ENCODE data around the gene VPREB1. TPM values are rescaled to one million over a fixed set of nuclear protein-coding genes. Genes with fewer than 3 reads are reported as not detected.

VPREB1 gene, protein sequence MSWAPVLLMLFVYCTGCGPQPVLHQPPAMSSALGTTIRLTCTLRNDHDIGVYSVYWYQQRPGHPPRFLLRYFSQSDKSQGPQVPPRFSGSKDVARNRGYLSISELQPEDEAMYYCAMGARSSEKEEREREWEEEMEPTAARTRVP
- total RNA-seq = not detected in 2 replicates

GRCh38 chr22:22244316-22245250, at the start of gene VPREB1:
Gene VPREB1, plus strand, starts transcription at chr22:22244786. Its CDS starts 28 bp downstream, at chr22:22244814.
- intact Hi-C loops (cut with micrococcal nuclease) = no loop called here
- DNase-seq = no peak
- peaks cover 6% of the 10 kb centered on the region for H3K27me3 Mint-ChIP-seq
- H3K4me3 Mint-ChIP-seq = no peak within 1 kb of the TSS
- H3K9me3 Mint-ChIP-seq = no peaks in the 10 kb centered on the region
- no peak within 1 kb of the TSS for H3K27ac Mint-ChIP-seq
- no peaks in the 10 kb centered on the region for H3K36me3 Mint-ChIP-seq (ENCODE audit: low read depth)
- H3K4me1 Mint-ChIP-seq = peaks cover 18% of the 10 kb centered on the region

DNA sequence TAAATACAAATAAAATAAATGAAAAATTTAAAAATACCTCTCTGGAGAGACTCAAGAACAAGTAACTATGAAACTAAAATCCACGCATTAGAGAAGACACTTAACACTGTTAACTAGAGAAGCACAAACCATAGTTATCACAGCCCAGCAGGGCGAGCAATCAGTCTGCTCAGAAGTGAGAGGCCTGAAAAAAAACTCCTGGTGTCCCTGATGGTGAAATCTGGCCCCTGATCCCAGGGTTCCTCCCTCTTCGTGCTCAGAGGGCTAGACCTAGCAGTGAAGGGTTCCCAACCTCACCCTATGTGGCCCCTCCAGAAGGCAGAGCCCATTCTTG, 49.7 kb upstream of the VPREB1 start:
- intact Hi-C loops (cut with micrococcal nuclease) = loop anchor here (1.0 kb wide), 1 partner anchor 39 kb away; no protein-coding TSS in a partner anchor
- no peak overlapping the region for H3K4me3 Mint-ChIP-seq
- H3K4me1 Mint-ChIP-seq = no peaks in the 10 kb centered on the region
- peaks cover 30% of the 10 kb centered on the region for H3K27me3 Mint-ChIP-seq
- no peaks in the 10 kb centered on the region for H3K9me3 Mint-ChIP-seq
- no peak for DNase-seq
- no peak overlapping the region for H3K27ac Mint-ChIP-seq
- H3K36me3 Mint-ChIP-seq (ENCODE audit: low read depth) = no peaks in the 10 kb centered on the region

DNA sequence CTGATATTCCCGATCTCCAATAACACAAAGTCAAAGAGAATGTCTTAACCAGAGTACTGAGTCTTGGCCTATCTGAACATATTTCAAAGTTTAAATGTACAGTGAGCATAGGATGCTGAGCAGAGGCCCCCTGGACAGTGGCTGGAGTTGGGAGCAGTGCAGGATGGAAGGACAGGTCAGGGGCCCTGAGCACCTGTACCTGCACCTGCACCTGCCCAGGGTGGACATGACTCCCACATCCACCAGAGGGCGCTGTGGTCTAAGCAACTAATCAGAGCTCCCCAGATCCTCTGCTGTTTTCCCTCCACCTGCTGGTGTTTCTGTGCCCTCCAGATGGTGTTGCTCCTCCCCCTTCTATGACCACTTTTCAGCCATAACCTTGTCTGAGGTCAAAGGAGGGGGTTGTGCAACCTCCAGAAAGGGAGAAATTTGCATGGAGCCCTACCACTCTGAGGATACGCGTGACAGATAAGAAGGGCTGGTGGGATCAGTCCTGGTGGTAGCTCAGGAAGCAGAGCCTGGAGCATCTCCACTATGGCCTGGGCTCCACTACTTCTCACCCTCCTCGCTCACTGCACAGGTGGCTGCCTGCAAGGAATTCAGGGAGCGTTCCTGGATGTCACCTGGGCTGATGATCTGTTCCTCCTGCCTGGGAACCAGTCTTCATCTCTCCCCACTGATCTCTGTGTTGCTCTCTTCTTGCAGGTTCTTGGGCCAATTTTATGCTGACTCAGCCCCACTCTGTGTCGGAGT, 49.1 kb upstream of the VPREB1 start:
- H3K36me3 Mint-ChIP-seq (ENCODE audit: low read depth) = no peaks in the 10 kb centered on the region

GRCh38 chr22:22196018-22196533, 48.5 kb upstream of the VPREB1 start:
- intact Hi-C loops (cut with micrococcal nuclease) = no loop called here
- peaks cover 3% of the 10 kb centered on the region for H3K4me1 Mint-ChIP-seq
- H3K27ac Mint-ChIP-seq = no peak overlapping the region
- no peaks in the 10 kb centered on the region for H3K9me3 Mint-ChIP-seq
- H3K36me3 Mint-ChIP-seq (ENCODE audit: low read depth) = no peaks in the 10 kb centered on the region
- no peak for DNase-seq
- no peak overlapping the region for H3K4me3 Mint-ChIP-seq
- peaks cover 20% of the 10 kb centered on the region for H3K27me3 Mint-ChIP-seq

More for the DNA sequence above, 49.1 kb upstream of the VPREB1 start:
- H3K27ac Mint-ChIP-seq = no peak overlapping the region
- intact Hi-C loops (cut with micrococcal nuclease) = loop anchor here (1.0 kb wide), 1 partner anchor 39 kb away; no protein-coding TSS in a partner anchor
- no peak overlapping the region for H3K4me3 Mint-ChIP-seq
- no peaks in the 10 kb centered on the region for H3K9me3 Mint-ChIP-seq
- peaks cover 26% of the 10 kb centered on the region for H3K27me3 Mint-ChIP-seq
- H3K4me1 Mint-ChIP-seq = no peaks in the 10 kb centered on the region
- DNase-seq = peak; percentile 93

GRCh38 chr22:22196833-22197477, 47.6 kb upstream of the VPREB1 start:
- H3K27ac Mint-ChIP-seq = no peak overlapping the region
- H3K36me3 Mint-ChIP-seq (ENCODE audit: low read depth) = no peaks in the 10 kb centered on the region
- peaks cover 3% of the 10 kb centered on the region for H3K4me1 Mint-ChIP-seq
- no peaks in the 10 kb centered on the region for H3K9me3 Mint-ChIP-seq
- peaks cover 13% of the 10 kb centered on the region for H3K27me3 Mint-ChIP-seq
- intact Hi-C loops (cut with micrococcal nuclease) = no loop called here
- DNase-seq = no peak
- no peak overlapping the region for H3K4me3 Mint-ChIP-seq

DNA sequence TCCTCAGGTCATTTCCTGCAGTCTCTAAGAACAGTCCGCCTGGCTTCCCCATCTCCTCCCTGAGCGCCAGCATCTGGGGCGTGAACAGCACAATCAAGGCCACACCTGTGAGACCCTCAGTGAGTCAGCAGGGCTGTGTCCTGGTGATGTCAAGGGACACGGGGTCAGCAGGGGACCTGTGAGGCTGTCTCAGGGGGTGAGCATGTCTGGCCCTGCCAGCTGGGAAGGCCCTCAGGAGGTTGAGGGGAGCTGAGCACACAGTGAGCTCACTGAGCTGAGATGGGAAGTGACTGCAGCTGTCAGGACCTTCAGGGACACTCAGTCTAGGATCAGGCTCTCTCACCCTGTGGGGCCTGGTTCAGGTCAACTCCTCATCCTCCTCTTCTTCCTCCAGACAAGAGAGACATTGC, 46.6 kb upstream of the VPREB1 start:
- H3K4me1 Mint-ChIP-seq = peaks cover 3% of the 10 kb centered on the region
- peaks cover 8% of the 10 kb centered on the region for H3K27me3 Mint-ChIP-seq
- H3K27ac Mint-ChIP-seq = no peak overlapping the region
- H3K9me3 Mint-ChIP-seq = no peaks in the 10 kb centered on the region
- H3K4me3 Mint-ChIP-seq = no peak overlapping the region
- H3K36me3 Mint-ChIP-seq (ENCODE audit: low read depth) = no peaks in the 10 kb centered on the region
- peak; percentile 56 for DNase-seq
- intact Hi-C loops (cut with micrococcal nuclease) = no loop called here

- Mint-ChIP-seq H3K36me3 (ENCODE audit: low read depth) (no peaks in the 10 kb centered on the region), H3K27ac (no peak overlapping the region), H3K4me3 (no peak overlapping the region), H3K4me1 (peaks cover 3% of the 10 kb centered on the region), H3K27me3 (peaks cover 8% of the 10 kb centered on the region), H3K9me3 (no peaks in the 10 kb centered on the region)
- no peak for DNase-seq
- intact Hi-C loops (cut with micrococcal nuclease) = no loop called here
Observed at GRCh38 chr22:22198751-22199150, 45.8 kb upstream of the VPREB1 start.

DNA sequence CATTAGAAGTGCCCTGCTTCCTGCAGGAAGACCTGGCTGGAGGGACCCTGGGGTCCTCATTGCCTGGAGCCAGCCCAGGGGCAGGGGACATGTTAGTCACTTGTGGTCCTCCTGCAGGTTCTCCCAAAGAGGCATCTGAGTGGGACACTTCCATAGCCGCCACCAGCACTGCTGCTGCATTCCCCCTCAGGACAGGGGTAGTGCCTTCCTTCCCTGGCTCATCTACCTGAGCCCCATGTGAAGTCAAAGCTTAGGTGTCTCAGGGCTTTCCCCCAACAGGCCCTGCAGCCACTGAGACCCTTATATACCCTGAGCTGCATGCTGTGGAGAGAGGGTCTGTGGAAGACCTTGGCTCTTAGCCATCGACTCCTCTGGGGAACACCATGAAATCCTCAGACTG, 45.0 kb upstream of the VPREB1 start:
- Mint-ChIP-seq H3K27ac (no peak overlapping the region), H3K4me3 (no peak overlapping the region), H3K36me3 (ENCODE audit: low read depth) (no peaks in the 10 kb centered on the region), H3K4me1 (peaks cover 3% of the 10 kb centered on the region), H3K9me3 (no peaks in the 10 kb centered on the region), H3K27me3 (peaks cover 8% of the 10 kb centered on the region)
- DNase-seq = peak; percentile 52
- intact Hi-C loops (cut with micrococcal nuclease) = no loop called here

- H3K27me3 Mint-ChIP-seq = peaks cover 9% of the 10 kb centered on the region
- H3K9me3 Mint-ChIP-seq = no peaks in the 10 kb centered on the region
- no peak overlapping the region for H3K27ac Mint-ChIP-seq
- no peak for DNase-seq
- H3K4me3 Mint-ChIP-seq = no peak overlapping the region
- intact Hi-C loops (cut with micrococcal nuclease) = no loop called here
- peaks cover 3% of the 10 kb centered on the region for H3K4me1 Mint-ChIP-seq
- H3K36me3 Mint-ChIP-seq (ENCODE audit: low read depth) = no peaks in the 10 kb centered on the region
Observed at GRCh38 chr22:22200569-22201184, 43.9 kb upstream of the VPREB1 start.

DNA sequence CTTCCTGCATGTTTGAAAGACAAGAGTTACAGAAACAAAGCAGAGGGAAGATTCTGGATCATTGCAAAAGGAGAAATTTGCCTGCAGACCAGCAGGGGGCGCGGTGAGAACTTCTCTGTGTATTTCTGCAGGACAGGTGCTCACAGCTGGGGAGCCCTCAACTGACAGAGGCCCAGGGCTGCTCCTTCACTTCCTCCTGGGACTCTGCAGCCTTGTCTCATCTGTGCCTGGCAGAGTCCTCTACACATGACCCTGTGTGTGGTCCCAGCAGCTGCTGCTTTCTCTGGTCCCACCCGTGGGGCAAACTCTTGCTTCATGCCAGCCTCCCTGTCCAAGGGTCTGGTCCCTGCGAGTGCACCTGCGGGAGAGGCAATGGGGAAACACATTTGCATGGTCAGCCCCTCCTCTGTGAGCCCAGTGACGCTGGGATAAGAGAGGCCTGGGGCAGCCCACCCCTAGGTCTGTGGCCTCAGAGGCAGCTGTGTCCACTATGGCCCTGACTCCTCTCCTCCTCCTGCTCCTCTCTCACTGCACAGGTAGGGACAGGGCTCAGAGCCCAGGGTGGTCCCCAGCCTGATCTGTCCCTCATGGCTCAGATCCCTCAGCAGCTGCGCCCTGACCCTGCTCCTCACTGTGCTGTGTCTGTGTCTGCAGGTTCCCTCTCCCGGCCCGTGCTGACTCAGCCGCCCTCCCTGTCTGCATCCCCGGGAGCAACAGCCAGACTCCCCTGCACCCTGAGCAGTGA, 43.2 kb upstream of the VPREB1 start:
- Mint-ChIP-seq H3K4me1 (peaks cover 3% of the 10 kb centered on the region), H3K9me3 (no peaks in the 10 kb centered on the region), H3K4me3 (no peak overlapping the region), H3K27ac (no peak overlapping the region), H3K27me3 (peaks cover 10% of the 10 kb centered on the region), H3K36me3 (ENCODE audit: low read depth) (no peaks in the 10 kb centered on the region)
- intact Hi-C loops (cut with micrococcal nuclease) = no loop called here
- peak; percentile 90 for DNase-seq

GRCh38 chr22:22201930-22202343, 42.6 kb upstream of the VPREB1 start:
- Mint-ChIP-seq H3K4me1 (peaks cover 3% of the 10 kb centered on the region), H3K4me3 (no peak overlapping the region), H3K27me3 (peaks cover 8% of the 10 kb centered on the region), H3K27ac (no peak overlapping the region), H3K9me3 (no peaks in the 10 kb centered on the region), H3K36me3 (ENCODE audit: low read depth) (no peaks in the 10 kb centered on the region)
- peak; percentile 47 for DNase-seq
- intact Hi-C loops (cut with micrococcal nuclease) = no loop called here

DNA sequence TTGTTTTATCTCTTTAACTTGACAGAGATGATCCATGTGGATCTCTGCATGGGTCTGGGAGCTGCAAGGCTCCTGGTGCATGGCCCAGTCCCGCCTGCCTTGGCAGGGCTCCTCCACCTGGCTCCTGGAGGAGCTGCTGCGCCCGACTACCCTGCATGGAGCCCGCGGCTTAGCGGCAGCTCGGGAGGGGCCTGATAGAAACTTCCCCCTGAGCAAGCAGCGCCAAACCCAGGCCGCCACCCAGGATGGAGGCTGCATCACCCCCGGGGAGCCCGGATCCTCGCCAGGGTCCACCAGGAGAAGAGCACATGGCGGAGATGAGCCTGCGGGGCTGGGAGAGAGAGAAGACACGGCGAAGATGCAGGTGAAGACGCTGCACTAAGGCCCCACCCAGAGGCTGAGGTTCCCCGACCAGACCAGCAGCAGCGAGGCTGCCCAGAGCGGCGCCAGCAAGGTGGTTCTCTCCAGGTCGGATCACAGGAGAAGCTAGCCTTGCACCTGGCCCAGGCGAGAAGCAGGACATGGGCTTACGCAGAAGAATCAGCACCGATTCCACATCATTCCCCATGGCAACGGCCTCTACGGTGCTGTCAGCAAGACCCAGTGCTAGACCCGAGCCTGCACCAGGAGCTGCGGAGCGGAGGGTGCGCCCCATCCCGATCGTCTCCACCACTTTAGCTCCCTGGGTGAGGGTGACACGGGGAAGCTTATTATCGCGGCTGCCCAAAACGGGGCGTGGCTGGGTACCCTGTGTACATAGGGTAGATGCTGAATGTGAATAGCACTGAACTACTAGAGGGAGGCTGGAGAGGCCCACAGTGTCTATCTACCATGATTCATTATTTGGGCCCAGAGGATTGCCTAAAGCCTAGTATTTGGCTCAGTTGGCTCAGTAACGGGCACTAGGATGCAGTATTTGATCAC, 41.3 kb upstream of the VPREB1 start:
- no peaks in the 10 kb centered on the region for H3K36me3 Mint-ChIP-seq (ENCODE audit: low read depth)
- intact Hi-C loops (cut with micrococcal nuclease) = no loop called here
- no peaks in the 10 kb centered on the region for H3K9me3 Mint-ChIP-seq

More for the DNA sequence above, 41.3 kb upstream of the VPREB1 start:
- no peak overlapping the region for H3K27ac Mint-ChIP-seq
- DNase-seq = no peak
- peaks cover 10% of the 10 kb centered on the region for H3K4me1 Mint-ChIP-seq
- H3K4me3 Mint-ChIP-seq = no peak overlapping the region
- H3K27me3 Mint-ChIP-seq = peaks cover 8% of the 10 kb centered on the region
